HCT116 (cell line): Measurements from ENCODE around the gene NDUFB7. TPM values are rescaled to one million over a fixed set of nuclear protein-coding genes. Genes with fewer than 3 reads are reported as not detected.
A peak's percentile ranks its signal among the peaks of the same experiment; 100 is the strongest.
"Not testable (repeated sequence)": the region's sequence is repeated elsewhere in the genome, so short reads cannot be mapped to it uniquely, and the experiment has no call there.

ENCODE experiments used
- ATAC-seq: fragments of 200-7000 bp; cut with Tn5 transposase; 2 replicates; pipeline ENCODE4 v1.9.1; 2020; ENCODE audit warnings: mild to moderate bottlenecking, moderate library complexity
- BruUV-seq: library from RNA; stranded (reverse); fragments of 400-500 nt; replicated peaks from 2 replicates; lab custom pipeline; 2021; lab: Mats Ljungman, UMichigan
- CTCF ChIA-PET: fragments of 300-600 bp; sonication (Branson Sonifier 250); formaldehyde crosslinking; loops from one replicate; lab custom pipeline; 2021; ENCODE audit warnings: antibody characterized with exemption; lab: Charles Lee
- POLR2A ChIA-PET: fragments of 300-600, 350-600 bp; sonication (Branson Sonifier 250); formaldehyde crosslinking; loops from one replicate; lab custom pipeline; 2021; ENCODE audit warnings: antibody characterized with exemption; lab: Charles Lee
- RAD21 ChIA-PET, 2 experiments: fragments of 300-600 bp; sonication (Branson Sonifier 250); formaldehyde crosslinking; loops; one replicate each; lab custom pipeline; 2023; ENCODE audit warnings: low total read pairs in 2 of 2; ENCODE audit not compliant: uncharacterized antibody in 2 of 2, unreplicated experiment in 2 of 2, low non-redundant PET in 1 of 2; lab: Charles Lee
- DNase-seq: peaks from one replicate; pipeline ENCODE4 v3.0.0-alpha.2; 2010; ENCODE audit warnings: low read depth, low spot score
- H2AFZ ChIP-seq: fragments of 200-600 bp; shearing (Covaris generic), sonication (generic); 2 replicates; pipeline ENCODE4 v1.6.1; 2017; ENCODE audit warnings: low read depth, mixed run types, mixed read lengths, antibody characterized with exemption, low read length; ENCODE audit not compliant: poor library complexity, severe bottlenecking
- H3K27ac ChIP-seq: 2 replicates; pipeline ENCODE4 v1.5.1; 2012; ENCODE audit warnings: low read depth, low read length
- H3K27me3 ChIP-seq: fragments of 200-600 bp; sonication (generic); 2 replicates; pipeline ENCODE4 v1.6.1; 2016; ENCODE audit warnings: mixed run types, low read length, mixed read lengths; ENCODE audit not compliant: insufficient read depth
- H3K36me3 ChIP-seq, 2 experiments: fragments of 200-500 bp in 1 of 2; fragments of 200-600 bp in 1 of 2; sonication (Bioruptor generic) in 1 of 2; sonication (generic) in 1 of 2; 2 replicates each; pipeline versions ENCODE4 v1.5.1 to v1.6.1; 2014 to 2016; ENCODE audit warnings: low read length in 2 of 2, inconsistent platforms in 1 of 2, mixed read lengths in 1 of 2, mixed run types in 1 of 2; ENCODE audit not compliant: insufficient read depth in 2 of 2, control insufficient read depth in 1 of 2
- H3K4me1 ChIP-seq, 2 experiments: fragments of 200-600 bp in 1 of 2; sonication (generic) in 1 of 2; 2 replicates each; pipeline versions ENCODE4 v1.5.1 to v1.6.1; 2012 to 2017; ENCODE audit warnings: low read length in 2 of 2, inconsistent platforms in 1 of 2, mild to moderate bottlenecking in 1 of 2, mixed read lengths in 1 of 2, mixed run types in 1 of 2, moderate library complexity in 1 of 2; ENCODE audit not compliant: insufficient read depth in 2 of 2, control insufficient read depth in 1 of 2
- H3K4me2 ChIP-seq: fragments of 200-600 bp; sonication (generic); 2 replicates; pipeline ENCODE4 v1.6.1; 2017; ENCODE audit warnings: mixed run types, low read length, mixed read lengths
- H3K4me3 ChIP-seq, 2 experiments: fragments of 200-600 bp in 1 of 2; sonication (generic) in 1 of 2; replicated peaks in 1 of 2; 2 replicates each; pipeline ENCODE4 v1.5.1; 2011 to 2016; ENCODE audit warnings: low read length in 2 of 2, control low read depth in 1 of 2, low read depth in 1 of 2, mild to moderate bottlenecking in 1 of 2, mixed read lengths in 1 of 2, mixed run types in 1 of 2
- H3K79me2 ChIP-seq: fragments of 200-600 bp; sonication (generic); 2 replicates; pipeline ENCODE4 v1.6.1; 2017; ENCODE audit warnings: mild to moderate bottlenecking, mixed run types, low read length, moderate library complexity, mixed read lengths; ENCODE audit not compliant: insufficient read depth
- H3K9ac ChIP-seq: fragments of 200-600 bp; sonication (generic); 2 replicates; pipeline ENCODE4 v1.6.1; 2016; ENCODE audit warnings: low read length, mixed read lengths
- H3K9me2 ChIP-seq: fragments of 200-600 bp; sonication (generic), shearing (Covaris generic); 2 replicates; pipeline ENCODE4 v1.6.1; 2017; ENCODE audit warnings: mixed run types, mild to moderate bottlenecking, moderate library complexity; ENCODE audit not compliant: insufficient read depth
- H3K9me3 ChIP-seq, 2 experiments: fragments of 200-500 bp in 1 of 2; fragments of 200-600 bp in 1 of 2; sonication (Bioruptor generic) in 1 of 2; sonication (generic) in 1 of 2; 2 replicates each; pipeline ENCODE4 v1.6.1; 2014 to 2017; ENCODE audit warnings: low read length in 2 of 2, mixed read lengths in 2 of 2, inconsistent platforms in 1 of 2, low read depth in 1 of 2, mild to moderate bottlenecking in 1 of 2, mixed run types in 1 of 2, moderate library complexity in 1 of 2; ENCODE audit not compliant: control insufficient read depth in 1 of 2, insufficient read depth in 1 of 2
- H4K20me1 ChIP-seq: fragments of 200-600 bp; sonication (generic), shearing (Covaris generic); 2 replicates; pipeline ENCODE4 v1.6.1; 2017; ENCODE audit warnings: mixed run types, mild to moderate bottlenecking, moderate library complexity; ENCODE audit not compliant: insufficient read depth
- EZH2phosphoT487 ChIP-seq: fragments of 200-600 bp; IDR thresholded peaks from 2 replicates; pipeline ENCODE4 v1.6.1; 2018; ENCODE audit warnings: antibody characterized with exemption, borderline replicate concordance
- POLR2A ChIP-seq: IDR thresholded peaks from 2 replicates; pipeline ENCODE4 v1.7.0; 2011; ENCODE audit warnings: borderline replicate concordance; ENCODE audit not compliant: insufficient read depth, insufficient read length; ENCODE audit errors: extremely low read depth
- POLR2AphosphoS5 ChIP-seq: IDR thresholded peaks from 2 replicates; pipeline ENCODE4 v1.6.1; 2011; ENCODE audit warnings: mild to moderate bottlenecking, low read depth, low read length, moderate library complexity
- SRF ChIP-seq: IDR thresholded peaks from 2 replicates; pipeline ENCODE4 v1.6.1; 2012; ENCODE audit warnings: low read depth
- YY1 ChIP-seq: IDR thresholded peaks from 2 replicates; pipeline ENCODE4 v1.6.1; 2011; ENCODE audit warnings: low read length, low read depth, moderate library complexity, mild to moderate bottlenecking; ENCODE audit not compliant: insufficient replicate concordance; ENCODE audit errors: extremely low read depth
- ZNF274 ChIP-seq: fragments of 200-500 bp; sonication (Bioruptor generic); IDR thresholded peaks from 2 replicates; pipeline ENCODE4 v1.6.1; 2014; ENCODE audit warnings: mild to moderate bottlenecking, low read depth, low read length, inconsistent platforms
- intact Hi-C: fragments of 100-400 bp; cut with micrococcal nuclease; formaldehyde crosslinking; loops from 2 replicates; pipeline ENCODE4 v1.10.0; 2022
- total RNA-seq: library from RNA; stranded (reverse); gene quantifications from one replicate; pipeline ENCODE4 v1.2.1, GENCODE V29; 2021; ENCODE audit not compliant: unreplicated experiment
- TF ChIP-seq, protein P1 (sequence below), 3 experiments: fragments of 200-600 bp in 1 of 3; sonication (generic) in 1 of 3; IDR thresholded peaks in 2 of 3; conservative IDR thresholded peaks in 1 of 3; 2 replicates each; pipeline ENCODE4 v1.5.1; 2012 to 2017; ENCODE audit warnings: low read depth in 2 of 3, low read length in 2 of 3, antibody characterized with exemption in 1 of 3, borderline replicate concordance in 1 of 3, control low read depth in 1 of 3, mild to moderate bottlenecking in 1 of 3, mixed read lengths in 1 of 3, mixed run types in 1 of 3, moderate library complexity in 1 of 3; ENCODE audit not compliant: insufficient read depth in 1 of 3
- TF ChIP-seq, protein P2 (sequence below): IDR thresholded peaks from 2 replicates; pipeline ENCODE4 v1.6.1; 2012
- TF ChIP-seq, protein P3 (sequence below): IDR thresholded peaks from 2 replicates; pipeline ENCODE4 v1.6.1; 2012

NDUFB7 gene
- total RNA-seq, 1 experiment from 2014 or later, result 167 TPM

GRCh38 chr19:14565298-14565679 lies 6.6 kb downstream of the NDUFB7 start:
- Histone ChIP-seq H3K4me1 (peaks cover 7 to 19% of the 10 kb centered on the region in 2 experiments; a peak in 3 of 4 replicates), H3K79me2 (peaks cover 53% of the 10 kb centered on the region), H3K27ac (no peak overlapping the region), H4K20me1 (no peaks in the 10 kb centered on the region), H3K4me2 (no peak overlapping the region), H2AFZ (no peak overlapping the region), H3K27me3 (no peaks in the 10 kb centered on the region), H3K9me3 (no peaks in the 10 kb centered on the region), H3K9ac (no peak overlapping the region), H3K36me3 (peaks cover 0 to 4% of the 10 kb centered on the region in 2 experiments; a peak in 2 of 4 replicates), H3K4me3 (no peak overlapping the region), H3K9me2 (no peaks in the 10 kb centered on the region)
- TSS peak; percentile 84 for BruUV-seq
- TF ChIP-seq, protein P1, sequence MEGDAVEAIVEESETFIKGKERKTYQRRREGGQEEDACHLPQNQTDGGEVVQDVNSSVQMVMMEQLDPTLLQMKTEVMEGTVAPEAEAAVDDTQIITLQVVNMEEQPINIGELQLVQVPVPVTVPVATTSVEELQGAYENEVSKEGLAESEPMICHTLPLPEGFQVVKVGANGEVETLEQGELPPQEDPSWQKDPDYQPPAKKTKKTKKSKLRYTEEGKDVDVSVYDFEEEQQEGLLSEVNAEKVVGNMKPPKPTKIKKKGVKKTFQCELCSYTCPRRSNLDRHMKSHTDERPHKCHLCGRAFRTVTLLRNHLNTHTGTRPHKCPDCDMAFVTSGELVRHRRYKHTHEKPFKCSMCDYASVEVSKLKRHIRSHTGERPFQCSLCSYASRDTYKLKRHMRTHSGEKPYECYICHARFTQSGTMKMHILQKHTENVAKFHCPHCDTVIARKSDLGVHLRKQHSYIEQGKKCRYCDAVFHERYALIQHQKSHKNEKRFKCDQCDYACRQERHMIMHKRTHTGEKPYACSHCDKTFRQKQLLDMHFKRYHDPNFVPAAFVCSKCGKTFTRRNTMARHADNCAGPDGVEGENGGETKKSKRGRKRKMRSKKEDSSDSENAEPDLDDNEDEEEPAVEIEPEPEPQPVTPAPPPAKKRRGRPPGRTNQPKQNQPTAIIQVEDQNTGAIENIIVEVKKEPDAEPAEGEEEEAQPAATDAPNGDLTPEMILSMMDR (IDR thresholded peaks at IDR 0.05 in 2 of 3, conservative IDR thresholded peaks at IDR 0.05 in 1 of 3; ENCODE audit: borderline replicate concordance in 1 of 3, insufficient read depth in 1 of 3, low read depth in 2 of 3, low read length in 2 of 3), result no peak
- TF ChIP-seq, protein P2, sequence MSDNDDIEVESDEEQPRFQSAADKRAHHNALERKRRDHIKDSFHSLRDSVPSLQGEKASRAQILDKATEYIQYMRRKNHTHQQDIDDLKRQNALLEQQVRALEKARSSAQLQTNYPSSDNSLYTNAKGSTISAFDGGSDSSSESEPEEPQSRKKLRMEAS, result no peak
- TF ChIP-seq EZH2phosphoT487, result no peak
- TF ChIP-seq YY1, result no peak
- no peak for TF ChIP-seq POLR2AphosphoS5
- no peak for TF ChIP-seq ZNF274
- no peak for TF ChIP-seq SRF
- TF ChIP-seq, protein P3, sequence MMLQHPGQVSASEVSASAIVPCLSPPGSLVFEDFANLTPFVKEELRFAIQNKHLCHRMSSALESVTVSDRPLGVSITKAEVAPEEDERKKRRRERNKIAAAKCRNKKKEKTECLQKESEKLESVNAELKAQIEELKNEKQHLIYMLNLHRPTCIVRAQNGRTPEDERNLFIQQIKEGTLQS, result no peak
- no peak for TF ChIP-seq POLR2A
- CTCF ChIA-PET, result no interaction called here
- ATAC-seq (no peak), DNase-seq (no peak)
- intact Hi-C loops, result no loop called here
- RAD21 ChIA-PET, result no interaction called here
- POLR2A ChIA-PET, result no interaction called here

DNA sequence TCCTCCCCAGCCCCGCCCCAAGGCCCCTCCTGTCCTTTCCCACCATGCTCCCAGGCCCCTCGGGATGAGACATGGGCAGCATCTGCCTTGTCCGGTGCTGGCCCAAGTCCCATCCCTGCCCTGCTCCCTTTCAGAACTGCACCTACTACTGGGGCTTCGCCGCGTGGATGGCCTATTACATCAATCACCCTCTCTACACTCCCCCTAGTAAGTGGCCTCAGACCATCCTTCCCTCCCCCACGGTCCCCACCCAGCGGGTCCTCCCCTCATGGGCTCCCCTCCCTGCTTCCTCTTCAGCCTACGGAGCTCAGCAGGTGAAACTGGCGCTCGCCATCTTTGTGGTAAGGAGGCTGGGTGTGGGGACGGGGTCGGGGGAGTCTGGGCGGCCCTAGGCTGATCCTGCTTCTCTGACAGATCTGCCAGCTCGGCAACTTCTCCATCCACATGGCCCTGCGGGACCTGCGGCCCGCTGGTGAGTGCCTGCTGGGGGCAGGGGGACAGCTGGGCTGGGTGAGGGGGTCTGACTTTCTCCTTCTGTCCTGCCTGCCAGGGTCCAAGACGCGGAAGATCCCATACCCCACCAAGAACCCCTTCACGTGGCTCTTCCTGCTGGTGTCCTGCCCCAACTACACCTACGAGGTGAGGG lies 7.1 kb downstream of the NDUFB7 start:
- H2AFZ ChIP-seq, H3K36me3 ChIP-seq, H3K4me3 ChIP-seq, DNase-seq, H4K20me1 ChIP-seq, intact Hi-C loops, H3K4me2 ChIP-seq, H3K27ac ChIP-seq, H3K9ac ChIP-seq, H3K9me3 ChIP-seq, H3K9me2 ChIP-seq, RAD21 ChIA-PET, CTCF ChIA-PET, POLR2A ChIA-PET, BruUV-seq, H3K27me3 ChIP-seq: not testable (repeated sequence)
- Histone ChIP-seq H3K4me1 (peaks cover 7 to 19% of the 10 kb centered on the region in 2 experiments; a peak in 3 of 4 replicates), H3K79me2 (peaks cover 54% of the 10 kb centered on the region)
- ATAC-seq, result peak; percentile 22
